ENCODE measurements around the gene FAM120B. TPM values are rescaled to one million over a fixed set of nuclear protein-coding genes. Genes with fewer than 3 reads are reported as not detected.
A peak's percentile ranks its signal among the peaks of the same experiment; 100 is the strongest.

Gene FAM120B
- total RNA-seq, 1 donor from 2014 or later: 19.7 TPM

DNA sequence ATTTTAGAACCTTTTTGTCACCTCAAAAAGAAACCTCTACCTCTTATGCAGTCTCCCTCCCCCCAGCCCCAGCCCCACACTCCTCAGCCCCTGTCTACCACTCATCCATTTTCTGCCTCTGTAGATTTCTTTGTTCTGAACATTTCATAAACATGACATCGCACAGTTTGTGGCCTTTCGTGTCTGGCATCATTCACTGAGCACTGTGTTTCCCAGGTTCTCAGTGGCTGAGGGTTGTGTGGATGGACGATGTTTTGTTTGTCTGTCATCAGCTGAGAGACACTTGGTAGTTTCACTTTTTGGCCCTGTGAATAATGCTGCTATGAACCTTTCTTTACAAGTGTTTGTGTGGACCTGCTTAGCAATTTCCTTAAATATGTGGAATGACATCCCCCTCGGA is 64.5 kb downstream of the FAM120B start:
- no peaks in the 10 kb centered on the region for H3F3A ChIP-seq (ENCODE audit: low read depth)
- H3K36me3 Mint-ChIP-seq: peaks cover 15% of the 10 kb centered on the region
- no peak overlapping the region for H3K27ac Mint-ChIP-seq
- no peak overlapping the region for H3K27ac ChIP-seq
- no peaks in the 10 kb centered on the region for H3K27me3 Mint-ChIP-seq (ENCODE audit: insufficient read depth, low read depth)
- no peak overlapping the region for H3K4me3 ChIP-seq
- no peak overlapping the region for H3K4me2 ChIP-seq
- H3K36me3 ChIP-seq: no peaks in the 10 kb centered on the region
- H3K9me3 ChIP-seq (ENCODE audit: low read depth): no peaks in the 10 kb centered on the region
- no peak overlapping the region for H2AFZ ChIP-seq (replicated peaks)
- no peaks in the 10 kb centered on the region for H3K79me2 ChIP-seq (ENCODE audit: low read depth)
- peaks cover 12% of the 10 kb centered on the region for H3K4me1 Mint-ChIP-seq
- no peak overlapping the region for H3K4me3 Mint-ChIP-seq
- H4K20me1 ChIP-seq (ENCODE audit: low read depth): no peaks in the 10 kb centered on the region
- no peak for DNase-seq (ENCODE audit: low spot score)
- no peaks in the 10 kb centered on the region for H3K27me3 ChIP-seq
- H3K9ac ChIP-seq: no peak overlapping the region
- H3K9me3 Mint-ChIP-seq: no peaks in the 10 kb centered on the region
- TF ChIP-seq EZH2phosphoT487 (IDR thresholded peaks at IDR 0.05) (no peak), EZH2 (IDR thresholded peaks at IDR 0.05) (no peak)
- TF ChIP-seq, protein P1, sequence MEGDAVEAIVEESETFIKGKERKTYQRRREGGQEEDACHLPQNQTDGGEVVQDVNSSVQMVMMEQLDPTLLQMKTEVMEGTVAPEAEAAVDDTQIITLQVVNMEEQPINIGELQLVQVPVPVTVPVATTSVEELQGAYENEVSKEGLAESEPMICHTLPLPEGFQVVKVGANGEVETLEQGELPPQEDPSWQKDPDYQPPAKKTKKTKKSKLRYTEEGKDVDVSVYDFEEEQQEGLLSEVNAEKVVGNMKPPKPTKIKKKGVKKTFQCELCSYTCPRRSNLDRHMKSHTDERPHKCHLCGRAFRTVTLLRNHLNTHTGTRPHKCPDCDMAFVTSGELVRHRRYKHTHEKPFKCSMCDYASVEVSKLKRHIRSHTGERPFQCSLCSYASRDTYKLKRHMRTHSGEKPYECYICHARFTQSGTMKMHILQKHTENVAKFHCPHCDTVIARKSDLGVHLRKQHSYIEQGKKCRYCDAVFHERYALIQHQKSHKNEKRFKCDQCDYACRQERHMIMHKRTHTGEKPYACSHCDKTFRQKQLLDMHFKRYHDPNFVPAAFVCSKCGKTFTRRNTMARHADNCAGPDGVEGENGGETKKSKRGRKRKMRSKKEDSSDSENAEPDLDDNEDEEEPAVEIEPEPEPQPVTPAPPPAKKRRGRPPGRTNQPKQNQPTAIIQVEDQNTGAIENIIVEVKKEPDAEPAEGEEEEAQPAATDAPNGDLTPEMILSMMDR (IDR thresholded peaks at IDR 0.05): no peak
- no peaks in the 10 kb centered on the region for H3K4me1 ChIP-seq

DNA sequence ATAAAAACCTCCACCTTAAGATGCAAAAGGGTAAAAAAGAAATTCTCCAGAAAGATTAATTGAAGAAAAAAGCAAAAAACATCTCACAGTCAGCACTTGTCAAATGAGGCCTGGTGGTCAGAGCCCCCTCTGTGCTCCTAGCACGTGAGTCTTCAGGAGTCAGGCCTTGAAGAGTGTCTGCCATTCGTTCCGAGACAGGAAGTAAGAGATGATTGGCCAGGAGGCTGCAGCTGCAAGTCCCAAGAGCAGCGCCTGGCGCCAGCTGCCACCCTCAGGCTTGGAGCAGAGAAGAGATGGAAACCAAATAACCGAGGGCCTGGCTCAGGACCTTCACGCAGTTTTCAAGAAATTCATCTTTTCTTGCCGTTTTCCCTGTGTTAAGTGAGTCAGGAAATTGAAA is 65.0 kb downstream of the FAM120B start:
- Histone ChIP-seq H3K4me1 (no peaks in the 10 kb centered on the region), H3K9me3 (ENCODE audit: low read depth) (no peaks in the 10 kb centered on the region), H3K79me2 (ENCODE audit: low read depth) (no peaks in the 10 kb centered on the region), H3K9ac (no peak overlapping the region), H2AFZ (replicated peaks) (no peak overlapping the region), H3K36me3 (no peaks in the 10 kb centered on the region), H3F3A (ENCODE audit: low read depth) (no peaks in the 10 kb centered on the region), H3K27me3 (no peaks in the 10 kb centered on the region), H3K4me2 (no peak overlapping the region), H3K27ac (no peak overlapping the region), H3K4me3 (no peak overlapping the region), H4K20me1 (ENCODE audit: low read depth) (no peaks in the 10 kb centered on the region)
- TF ChIP-seq, protein P1 (IDR thresholded peaks at IDR 0.05): no peak
- TF ChIP-seq EZH2 (IDR thresholded peaks at IDR 0.05): no peak
- Mint-ChIP-seq H3K27ac (no peak overlapping the region), H3K4me3 (no peak overlapping the region), H3K9me3 (no peaks in the 10 kb centered on the region), H3K4me1 (peaks cover 12% of the 10 kb centered on the region), H3K27me3 (ENCODE audit: insufficient read depth, low read depth) (peaks cover 2% of the 10 kb centered on the region), H3K36me3 (peaks cover 17% of the 10 kb centered on the region)
- DNase-seq (ENCODE audit: low spot score): peak; percentile 35

DNA sequence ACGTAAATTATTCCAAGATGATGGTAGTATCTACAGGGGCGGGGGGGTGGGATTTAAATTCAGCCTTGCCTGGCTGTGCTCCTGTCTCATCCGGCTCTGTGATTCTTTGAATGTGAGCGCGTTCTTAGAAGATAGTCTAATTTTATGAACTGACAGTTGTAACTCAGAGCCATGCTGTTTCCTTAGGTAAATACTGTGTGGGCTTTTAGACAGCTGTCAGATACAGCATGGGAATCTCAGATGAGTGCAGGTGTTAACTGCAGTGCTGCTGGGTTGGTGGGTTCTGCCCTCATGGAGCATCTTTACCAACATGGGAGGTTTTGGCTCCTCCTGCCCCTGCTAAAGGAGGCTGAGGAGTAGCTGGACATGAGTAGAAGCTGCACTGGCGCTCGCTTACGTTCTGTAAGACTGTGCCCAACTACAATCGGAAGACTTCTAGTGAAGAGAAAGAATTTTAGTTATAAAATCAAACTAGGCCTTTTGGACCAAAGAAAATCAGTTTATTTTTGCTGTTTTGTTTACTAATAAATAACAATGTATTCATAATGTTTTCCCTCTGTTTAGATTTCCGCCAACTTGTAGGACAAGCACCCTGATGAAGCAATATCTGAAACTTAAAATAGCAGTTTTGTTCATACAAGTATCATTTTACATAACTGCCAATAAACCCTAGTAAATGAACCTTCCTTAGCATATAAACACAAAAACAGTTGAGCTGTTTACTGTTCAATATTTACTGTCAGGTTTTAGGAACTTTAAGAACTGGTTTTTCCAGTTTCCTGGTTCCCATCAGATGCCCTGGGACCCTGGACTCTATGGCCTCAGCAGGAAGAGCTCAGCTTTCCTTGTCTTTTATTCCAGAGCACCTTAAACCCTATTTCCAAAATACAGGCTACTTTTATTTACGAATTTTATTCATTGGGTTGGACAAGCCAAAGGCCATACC is 66.1 kb downstream of the FAM120B start:
- Histone ChIP-seq H2AFZ (replicated peaks) (no peak overlapping the region), H4K20me1 (ENCODE audit: low read depth) (no peaks in the 10 kb centered on the region), H3K79me2 (ENCODE audit: low read depth) (no peaks in the 10 kb centered on the region), H3K27ac (no peak overlapping the region), H3K4me1 (no peaks in the 10 kb centered on the region), H3K9ac (no peak overlapping the region), H3K36me3 (no peaks in the 10 kb centered on the region), H3F3A (ENCODE audit: low read depth) (no peaks in the 10 kb centered on the region), H3K9me3 (ENCODE audit: low read depth) (no peaks in the 10 kb centered on the region), H3K4me2 (no peak overlapping the region), H3K27me3 (no peaks in the 10 kb centered on the region), H3K4me3 (no peak overlapping the region)
- H3K36me3 Mint-ChIP-seq: peaks cover 18% of the 10 kb centered on the region
- DNase-seq (ENCODE audit: low spot score): no peak
- H3K4me3 Mint-ChIP-seq: no peak overlapping the region
- peaks cover 2% of the 10 kb centered on the region for H3K27me3 Mint-ChIP-seq (ENCODE audit: insufficient read depth, low read depth)
- TF ChIP-seq EZH2phosphoT487 (IDR thresholded peaks at IDR 0.05) (no peak), EZH2 (IDR thresholded peaks at IDR 0.05) (no peak)
- TF ChIP-seq, protein P1 (IDR thresholded peaks at IDR 0.05): no peak
- H3K4me1 Mint-ChIP-seq: peaks cover 12% of the 10 kb centered on the region
- H3K9me3 Mint-ChIP-seq: no peaks in the 10 kb centered on the region
- H3K27ac Mint-ChIP-seq: no peak overlapping the region
